Activated CD8-positive, alpha-beta T cell treated with anti-CD3 and anti-CD28 coated beads for 36 hours (primary cell): ENCODE data around the gene NEK6. TPM values are rescaled to one million over a fixed set of nuclear protein-coding genes. Genes with fewer than 3 reads are reported as not detected.

Source experiments
- ATAC-seq: fragments of 200-7000 bp; cut with Tn5 transposase; one replicate; pipeline ENCODE4 v1.10.0; 2021; ENCODE audit warnings: mild to moderate bottlenecking, moderate library complexity
- CTCF ChIA-PET: fragments of 350-600 bp; sonication (Branson Sonifier 250); formaldehyde crosslinking; loops from one replicate; lab custom pipeline; 2021; ENCODE audit warnings: antibody characterized with exemption; lab: Charles Lee
- POLR2A ChIA-PET: fragments of 350-600 bp; sonication (Branson Sonifier 250); formaldehyde crosslinking; loops from one replicate; lab custom pipeline; 2021; ENCODE audit warnings: antibody characterized with exemption; lab: Charles Lee
- DNase-seq: peaks from one replicate; pipeline ENCODE4 v3.0.0-alpha.2; 2020
- H3K27ac Mint-ChIP-seq: one replicate; pipeline ENCODE4 v1.8.0; 2021; ENCODE audit warnings: mild to moderate bottlenecking, mixed read lengths
- H3K27me3 Mint-ChIP-seq: one replicate; pipeline ENCODE4 v1.8.0; 2021; ENCODE audit warnings: mixed read lengths
- H3K36me3 Mint-ChIP-seq: one replicate; pipeline ENCODE4 v1.8.0; 2021; ENCODE audit warnings: low read depth, mixed read lengths
- H3K4me1 Mint-ChIP-seq: one replicate; pipeline ENCODE4 v1.8.0; 2021; ENCODE audit warnings: low read depth, mixed read lengths
- H3K4me3 Mint-ChIP-seq: one replicate; pipeline ENCODE4 v1.8.0; 2021; ENCODE audit warnings: mild to moderate bottlenecking, moderate library complexity, mixed read lengths
- H3K9me3 Mint-ChIP-seq: one replicate; pipeline ENCODE4 v1.8.0; 2021; ENCODE audit warnings: mixed read lengths
- CTCF ChIP-seq: fragments of 200-600 bp; IDR thresholded peaks from one replicate; pipeline ENCODE4 v1.8.0; 2022; ENCODE audit warnings: antibody characterized with exemption, mild to moderate bottlenecking
- intact Hi-C: fragments of 100-400 bp; cut with micrococcal nuclease; formaldehyde crosslinking; loops from one replicate; pipeline ENCODE4 v1.10.0; 2022
- total RNA-seq, 2 experiments: library from RNA; stranded (reverse); gene quantifications; one replicate each; pipeline ENCODE4 v1.2.3, GENCODE V29; 2021

The NEK6 gene
- total RNA-seq, 2 experiments from 2014 or later, result 20.2 to 21.8 TPM

GRCh38 chr9:124377551-124378406 lies 120.0 kb downstream of the NEK6 start:
- ChIA-PET POLR2A (interaction anchor here (1.3 kb wide), 1 partner anchor 53 kb away, joined by 3 read pairs; no protein-coding TSS in a partner anchor), CTCF (interaction anchor here (0.7 to 2.1 kb wide), 7 partner anchors 9 to 251 kb away, joined by 3 to 5 read pairs (median 3); no protein-coding TSS in a partner anchor)
- Mint-ChIP-seq H3K27me3 (no peaks in the 10 kb centered on the region), H3K9me3 (no peaks in the 10 kb centered on the region), H3K36me3 (peaks cover 28% of the 10 kb centered on the region), H3K27ac (no peak overlapping the region), H3K4me1 (peaks cover 20% of the 10 kb centered on the region), H3K4me3 (no peak overlapping the region)
- ATAC-seq (no peak), DNase-seq (no peak)
- intact Hi-C loops, result no loop called here
- TF ChIP-seq CTCF, result no peak

GRCh38 chr9:124381170-124381945 lies 123.6 kb downstream of the NEK6 start:
- ATAC-seq (peak; percentile 77), DNase-seq (peak; percentile 20)
- Mint-ChIP-seq H3K9me3 (no peaks in the 10 kb centered on the region), H3K4me1 (peaks cover 19% of the 10 kb centered on the region), H3K27ac (peak overlapping the region; percentile 36), H3K4me3 (no peak overlapping the region), H3K27me3 (no peaks in the 10 kb centered on the region), H3K36me3 (peaks cover 30% of the 10 kb centered on the region)
- CTCF ChIA-PET, result no interaction called here
- POLR2A ChIA-PET, result interaction anchor here (0.6 kb wide), 1 partner anchor 235 kb away, joined by 3 read pairs; no protein-coding TSS in a partner anchor
- TF ChIP-seq CTCF, result no peak
- intact Hi-C loops, result no loop called here

GRCh38 chr9:124384210-124384609 lies 126.5 kb downstream of the NEK6 start:
- ChIA-PET CTCF (interaction anchor here (1.1 to 3.6 kb wide), 3 partner anchors 9 to 36 kb away, joined by 3 to 11 read pairs (median 5); no protein-coding TSS in a partner anchor), POLR2A (interaction anchor here (1.1 kb wide), 1 partner anchor 9 kb away, joined by 3 read pairs; no protein-coding TSS in a partner anchor)
- ATAC-seq, result no peak
- DNase-seq, result no peak
- no peak overlapping the region for H3K4me3 Mint-ChIP-seq
- no peak for TF ChIP-seq CTCF
- H3K27me3 Mint-ChIP-seq, result no peaks in the 10 kb centered on the region
- intact Hi-C loops, result no loop called here
- peaks cover 28% of the 10 kb centered on the region for H3K36me3 Mint-ChIP-seq
- H3K9me3 Mint-ChIP-seq, result no peaks in the 10 kb centered on the region
- H3K4me1 Mint-ChIP-seq, result peaks cover 35% of the 10 kb centered on the region
- no peak overlapping the region for H3K27ac Mint-ChIP-seq

- no peak for ATAC-seq
- intact Hi-C loops, result no loop called here
- ChIA-PET CTCF (interaction anchor here (1.1 to 3.6 kb wide), 6 partner anchors 8 to 36 kb away, joined by 3 to 11 read pairs (median 4); no protein-coding TSS in a partner anchor), POLR2A (interaction anchor here (1.1 kb wide), 1 partner anchor 8 kb away, joined by 3 read pairs; no protein-coding TSS in a partner anchor)
- no peaks in the 10 kb centered on the region for H3K27me3 Mint-ChIP-seq
- no peak for DNase-seq
- H3K36me3 Mint-ChIP-seq, result peaks cover 25% of the 10 kb centered on the region
- no peak for TF ChIP-seq CTCF
- H3K27ac Mint-ChIP-seq, result no peak overlapping the region
- peaks cover 38% of the 10 kb centered on the region for H3K4me1 Mint-ChIP-seq
- H3K4me3 Mint-ChIP-seq, result no peak overlapping the region
- H3K9me3 Mint-ChIP-seq, result no peaks in the 10 kb centered on the region
These were observed 127.1 kb downstream of the NEK6 start for GRCh38 chr9:124384846-124385245.
